GM12801 (cell line): Measurements from ENCODE around the gene FGF14.

Source experiments
- TF ChIP-seq, protein P1 (sequence below): IDR thresholded peaks from one replicate; pipeline ENCODE4 v1.5.1; 2011; ENCODE audit warnings: control low read depth; ENCODE audit not compliant: insufficient read length; ENCODE audit errors: extremely low read depth

Gene FGF14

DNA sequence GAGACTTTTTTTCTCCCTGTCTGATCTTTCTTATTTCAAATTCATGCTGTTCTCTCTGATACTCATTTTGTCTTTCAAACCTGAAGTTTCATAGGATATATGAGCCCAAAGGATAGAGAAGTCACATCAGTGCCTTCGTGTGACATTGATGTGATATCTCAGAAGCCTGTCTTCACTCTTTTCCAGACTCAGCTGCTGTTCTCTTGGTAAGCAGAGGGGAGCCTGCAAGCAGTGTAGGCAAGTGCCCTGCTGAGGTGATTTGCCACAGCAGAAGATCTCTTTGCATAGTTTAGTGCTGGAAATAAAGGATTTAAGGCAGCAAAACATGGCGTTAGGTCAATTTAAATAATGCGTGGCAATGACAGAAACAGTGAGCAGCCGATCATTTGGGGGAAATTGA is 602.7 kb downstream of the FGF14 start:
- TF ChIP-seq, protein P1, sequence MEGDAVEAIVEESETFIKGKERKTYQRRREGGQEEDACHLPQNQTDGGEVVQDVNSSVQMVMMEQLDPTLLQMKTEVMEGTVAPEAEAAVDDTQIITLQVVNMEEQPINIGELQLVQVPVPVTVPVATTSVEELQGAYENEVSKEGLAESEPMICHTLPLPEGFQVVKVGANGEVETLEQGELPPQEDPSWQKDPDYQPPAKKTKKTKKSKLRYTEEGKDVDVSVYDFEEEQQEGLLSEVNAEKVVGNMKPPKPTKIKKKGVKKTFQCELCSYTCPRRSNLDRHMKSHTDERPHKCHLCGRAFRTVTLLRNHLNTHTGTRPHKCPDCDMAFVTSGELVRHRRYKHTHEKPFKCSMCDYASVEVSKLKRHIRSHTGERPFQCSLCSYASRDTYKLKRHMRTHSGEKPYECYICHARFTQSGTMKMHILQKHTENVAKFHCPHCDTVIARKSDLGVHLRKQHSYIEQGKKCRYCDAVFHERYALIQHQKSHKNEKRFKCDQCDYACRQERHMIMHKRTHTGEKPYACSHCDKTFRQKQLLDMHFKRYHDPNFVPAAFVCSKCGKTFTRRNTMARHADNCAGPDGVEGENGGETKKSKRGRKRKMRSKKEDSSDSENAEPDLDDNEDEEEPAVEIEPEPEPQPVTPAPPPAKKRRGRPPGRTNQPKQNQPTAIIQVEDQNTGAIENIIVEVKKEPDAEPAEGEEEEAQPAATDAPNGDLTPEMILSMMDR: no peak

DNA sequence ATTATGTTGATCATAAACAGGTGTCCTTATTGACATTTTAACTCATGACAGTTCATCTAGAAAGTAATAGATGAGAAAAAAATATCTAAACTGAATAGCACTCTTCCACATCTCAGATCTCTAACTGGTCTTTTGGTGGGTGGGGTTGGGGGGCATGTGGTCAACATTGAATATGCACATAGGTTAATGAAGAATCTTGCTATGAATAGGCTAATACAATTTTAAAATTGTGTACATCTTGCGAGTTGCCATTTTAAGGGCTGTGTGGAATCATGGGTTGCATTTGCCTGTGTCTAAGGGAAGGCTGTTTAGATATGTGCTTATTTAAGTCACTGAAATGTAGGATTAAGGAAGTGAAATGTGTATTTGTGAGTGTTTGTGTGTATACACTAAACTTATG is 603.4 kb downstream of the FGF14 start:
- TF ChIP-seq, protein P1: no peak

DNA sequence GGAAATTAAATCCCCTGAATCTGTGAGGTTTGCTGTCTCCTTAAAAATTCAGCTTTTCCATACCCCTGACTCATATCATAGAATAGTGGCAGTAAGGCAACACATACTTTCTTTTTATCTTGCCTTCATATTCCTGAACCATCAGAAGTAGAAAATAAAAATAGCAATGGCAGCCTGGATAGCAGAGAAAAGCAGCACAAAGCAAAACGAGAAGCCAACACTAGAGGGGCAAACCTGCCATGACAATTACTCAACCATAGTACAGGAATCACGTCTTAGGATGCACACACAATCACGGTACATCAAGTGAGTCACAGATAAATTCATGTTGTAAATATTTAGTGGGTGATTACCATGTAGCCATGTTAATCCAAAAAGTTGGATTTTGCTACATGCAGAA is 606.4 kb downstream of the FGF14 start:
- TF ChIP-seq, protein P1: no peak

DNA sequence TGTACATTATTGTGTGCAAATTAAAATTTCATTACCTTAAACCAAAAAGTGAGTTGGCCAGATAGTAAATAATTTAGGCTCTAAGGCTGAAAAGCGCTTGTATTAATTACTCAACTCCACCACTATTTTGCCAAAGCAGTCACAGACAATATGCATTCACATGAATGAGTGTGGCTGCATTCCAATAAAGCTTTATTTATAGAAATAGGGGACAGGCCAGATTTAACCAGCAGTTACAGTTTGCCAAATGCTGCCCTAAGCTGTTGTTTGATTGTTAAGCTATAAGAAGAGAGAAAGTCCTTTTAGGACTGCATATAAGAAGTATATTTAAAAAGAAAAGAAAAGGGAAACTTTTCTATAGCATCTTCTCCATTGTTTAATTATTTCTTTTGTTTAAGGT is 606.8 kb downstream of the FGF14 start:
- TF ChIP-seq, protein P1: no peak

DNA sequence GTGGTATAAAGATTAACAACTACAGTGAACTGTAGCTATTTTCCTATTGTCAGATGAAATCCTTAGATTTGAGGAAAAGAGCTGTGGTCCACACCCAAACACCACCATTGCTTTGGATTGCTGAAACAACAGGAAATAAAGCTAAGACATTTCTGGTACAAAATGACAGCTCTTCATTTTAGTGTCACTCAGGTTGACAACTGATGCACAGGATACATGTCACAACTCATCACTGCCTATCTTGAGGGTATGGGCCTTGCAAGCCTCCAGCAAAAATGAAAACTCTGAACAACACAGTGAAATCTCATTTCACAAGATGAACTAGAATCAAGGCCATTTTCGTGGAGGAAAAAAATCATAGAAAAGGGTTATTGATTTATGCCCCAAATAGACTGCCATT is 609.7 kb downstream of the FGF14 start:
- TF ChIP-seq, protein P1: no peak

DNA sequence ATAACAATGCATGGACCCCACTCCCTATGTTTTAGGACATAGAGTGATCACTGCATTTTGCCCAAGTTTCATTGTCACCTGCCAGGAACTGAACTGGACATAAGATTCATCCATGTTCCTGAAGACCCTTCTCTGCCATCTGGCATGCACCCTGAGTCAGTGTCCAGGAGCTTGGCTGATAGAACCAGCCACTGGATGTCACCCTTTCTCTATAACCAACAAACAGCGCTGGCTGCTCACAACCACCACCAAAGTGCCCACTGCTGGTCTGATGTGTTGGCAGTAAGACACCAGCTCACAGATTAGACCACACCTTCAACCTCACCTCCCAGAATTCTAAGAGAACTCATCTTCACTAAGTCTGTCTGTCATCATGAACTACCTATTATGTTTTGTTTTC is 616.0 kb downstream of the FGF14 start:
- TF ChIP-seq, protein P1: no peak

DNA sequence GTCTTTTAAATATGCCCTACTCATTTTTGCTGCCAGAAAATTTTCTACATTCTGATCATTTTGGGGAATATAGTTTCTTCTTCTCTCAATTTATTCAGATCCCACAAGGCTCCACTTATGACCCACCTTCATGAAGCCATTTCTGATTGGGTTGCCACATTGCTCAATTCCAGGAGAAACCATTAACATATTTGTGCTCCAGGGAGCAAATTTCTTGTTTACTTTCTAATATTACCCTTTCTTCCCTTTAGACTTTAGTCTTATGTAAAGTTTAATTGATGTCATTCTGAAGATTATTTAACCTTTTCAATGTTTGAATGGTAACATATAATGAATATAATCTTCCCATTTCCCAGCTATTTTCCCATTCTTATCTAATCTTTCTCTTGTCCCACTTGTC is 617.5 kb downstream of the FGF14 start:
- TF ChIP-seq, protein P1: no peak

DNA sequence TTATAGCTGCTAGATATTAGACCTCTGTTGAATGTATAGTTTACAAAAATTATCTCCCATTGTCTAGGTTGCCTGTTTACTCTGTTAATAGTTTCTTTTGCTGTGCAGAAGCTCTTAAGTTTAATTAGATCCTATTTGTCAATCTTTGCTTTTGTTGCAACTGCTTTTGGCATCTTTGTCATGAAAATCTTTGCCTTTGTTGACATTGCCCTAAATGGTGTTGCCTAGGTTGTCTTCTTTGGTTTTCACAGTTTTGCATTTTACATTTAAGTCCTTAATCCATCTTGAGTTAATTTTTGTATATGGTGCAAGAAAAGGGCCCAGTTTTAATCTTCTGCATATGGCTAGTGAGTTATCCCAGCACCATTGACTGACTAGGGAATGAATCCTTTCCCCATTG is 618.3 kb downstream of the FGF14 start:
- TF ChIP-seq, protein P1: no peak
